ENCODE data around the gene SLC16A14. TPM values are rescaled to one million over a fixed set of nuclear protein-coding genes. Genes with fewer than 3 reads are reported as not detected.
A peak's percentile ranks its signal among the peaks of the same experiment; 100 is the strongest.

Gene SLC16A14
- total RNA-seq, 2 experiments from 2014 or later: 0.40 to 0.55 TPM

DNA sequence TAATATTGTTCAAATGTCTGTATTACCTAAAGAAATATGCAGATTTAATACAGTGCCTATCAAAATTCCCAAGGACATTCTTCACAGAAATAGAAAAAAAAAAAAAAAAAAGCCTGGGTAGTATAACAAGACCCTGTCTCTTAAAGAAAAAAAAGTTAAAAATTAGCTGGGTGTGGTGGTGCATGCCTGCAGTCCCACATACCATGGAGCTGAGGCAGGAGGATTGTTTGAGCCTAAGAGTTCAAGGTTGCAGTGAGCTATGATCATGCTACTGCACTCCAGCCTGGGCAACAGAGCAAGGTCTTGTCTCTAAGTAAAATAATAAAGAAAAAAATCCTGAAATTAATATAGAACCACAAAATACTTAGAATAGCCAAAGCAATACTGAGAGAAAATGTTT is 51.9 kb downstream of the SLC16A14 start:
- DNase-seq: no peak
- POLR2A ChIA-PET: no interaction called here
- H3K36me3 Mint-ChIP-seq (ENCODE audit: low read depth): no peaks in the 10 kb centered on the region
- no peaks in the 10 kb centered on the region for H3K9me3 Mint-ChIP-seq
- H3K27me3 Mint-ChIP-seq: no peaks in the 10 kb centered on the region
- H3K4me1 Mint-ChIP-seq: no peaks in the 10 kb centered on the region
- CTCF ChIA-PET: interaction anchor here (0.7 to 1.0 kb wide), 4 partner anchors 9 to 1325 kb away, joined by 3 to 5 read pairs (median 3); no protein-coding TSS in a partner anchor
- H3K27ac Mint-ChIP-seq: no peak overlapping the region
- no peak overlapping the region for H3K4me3 Mint-ChIP-seq

- no peak for DNase-seq
- POLR2A ChIA-PET: interaction anchor here (0.6 kb wide), 1 partner anchor 659 kb away, joined by 3 read pairs; no protein-coding TSS in a partner anchor
- no peaks in the 10 kb centered on the region for H3K36me3 Mint-ChIP-seq (ENCODE audit: low read depth)
- H3K27me3 Mint-ChIP-seq: no peaks in the 10 kb centered on the region
- H3K9me3 Mint-ChIP-seq: no peaks in the 10 kb centered on the region
- peaks cover 7% of the 10 kb centered on the region for H3K4me1 Mint-ChIP-seq
- H3K4me3 Mint-ChIP-seq: no peak overlapping the region
- CTCF ChIA-PET: interaction anchor here (0.9 to 2.0 kb wide), 6 partner anchors 10 to 211 kb away, joined by 3 to 9 read pairs (median 4); no protein-coding TSS in a partner anchor
- no peak overlapping the region for H3K27ac Mint-ChIP-seq
Measured at GRCh38 chr2:230012267-230012884, 56.3 kb downstream of the SLC16A14 start.

DNA sequence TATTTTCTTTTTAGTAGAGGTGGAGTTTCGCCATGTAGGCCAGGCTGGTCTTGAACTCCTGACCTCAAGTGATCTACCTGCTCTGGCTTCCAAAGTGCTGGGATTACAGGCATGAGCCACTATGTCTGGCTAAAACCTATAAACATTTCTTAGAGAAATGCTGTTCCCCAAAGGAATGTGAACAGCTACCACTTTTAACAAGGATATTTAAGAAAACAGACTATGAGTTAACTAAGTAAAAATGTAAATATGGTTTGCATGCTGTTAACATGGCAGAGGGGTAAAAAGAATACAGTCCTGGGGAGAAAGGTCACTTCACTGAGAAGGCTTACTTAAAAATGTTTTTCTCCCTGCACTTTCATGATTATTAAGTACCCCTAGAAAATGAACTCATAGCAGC is 57.1 kb downstream of the SLC16A14 start:
- POLR2A ChIA-PET: no interaction called here
- Mint-ChIP-seq H3K36me3 (ENCODE audit: low read depth) (no peaks in the 10 kb centered on the region), H3K4me3 (no peak overlapping the region), H3K27ac (no peak overlapping the region), H3K4me1 (peaks cover 7% of the 10 kb centered on the region), H3K27me3 (no peaks in the 10 kb centered on the region), H3K9me3 (no peaks in the 10 kb centered on the region)
- DNase-seq: no peak
- CTCF ChIA-PET: interaction anchor here (1.1 to 2.0 kb wide), 2 partner anchors 11 to 21 kb away, joined by 3 to 5 read pairs; no protein-coding TSS in a partner anchor

DNA sequence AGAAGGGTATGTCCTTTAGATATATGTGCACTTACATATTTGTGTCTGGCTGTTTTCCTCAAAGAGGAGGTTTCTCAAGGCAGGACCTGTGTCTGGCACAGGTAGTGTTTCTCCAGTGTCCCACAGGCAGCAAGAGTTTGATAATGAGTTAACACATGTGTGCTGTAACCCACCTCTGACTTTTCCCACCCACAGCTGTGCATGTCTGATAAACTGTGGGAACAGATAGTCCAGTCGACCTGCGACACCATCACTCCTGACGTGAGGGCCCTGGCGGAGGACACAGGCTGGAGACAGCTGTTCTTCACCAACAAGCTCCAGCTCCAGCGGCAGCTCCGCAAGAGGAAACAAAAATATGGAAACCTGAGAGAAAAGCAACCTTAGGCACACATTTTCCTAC is 58.2 kb downstream of the SLC16A14 start:
- no peak for DNase-seq
- Mint-ChIP-seq H3K9me3 (no peaks in the 10 kb centered on the region), H3K4me3 (no peak overlapping the region), H3K27ac (no peak overlapping the region), H3K36me3 (ENCODE audit: low read depth) (no peaks in the 10 kb centered on the region), H3K27me3 (no peaks in the 10 kb centered on the region), H3K4me1 (peaks cover 7% of the 10 kb centered on the region)
- POLR2A ChIA-PET: no interaction called here
- CTCF ChIA-PET: interaction anchor here (1.1 to 3.3 kb wide), 3 partner anchors 12 to 148 kb away, joined by 3 to 41 read pairs (median 5); no protein-coding TSS in a partner anchor

DNA sequence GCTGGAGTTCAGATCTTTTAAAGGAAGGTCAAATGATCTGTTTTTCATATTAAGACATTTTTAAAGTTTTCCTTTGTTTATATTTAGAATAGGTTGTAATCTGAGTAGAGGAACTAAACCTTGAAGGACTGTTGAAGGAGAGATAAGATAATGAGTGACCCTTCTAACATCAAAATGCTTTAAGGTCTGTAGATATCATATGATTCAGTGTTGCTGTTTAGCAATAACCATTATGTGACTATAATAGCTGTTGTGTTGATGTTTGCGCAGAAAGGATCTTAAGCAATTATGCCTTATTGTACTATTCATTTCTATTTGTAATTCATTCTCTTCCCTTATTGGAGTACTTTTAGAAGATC is 60.0 kb downstream of the SLC16A14 start:
- H3K27ac Mint-ChIP-seq: no peak overlapping the region
- H3K4me1 Mint-ChIP-seq: peaks cover 7% of the 10 kb centered on the region
- no peaks in the 10 kb centered on the region for H3K36me3 Mint-ChIP-seq (ENCODE audit: low read depth)
- H3K27me3 Mint-ChIP-seq: no peaks in the 10 kb centered on the region
- no peak overlapping the region for H3K4me3 Mint-ChIP-seq
- ChIA-PET POLR2A (no interaction called here), CTCF (interaction anchor here (0.6 to 5.3 kb wide), 17 partner anchors 8 to 670 kb away, joined by 3 to 41 read pairs (median 4); partner anchors contain the start of gene SLC16A14)
- DNase-seq: no peak
- H3K9me3 Mint-ChIP-seq: no peaks in the 10 kb centered on the region

DNA sequence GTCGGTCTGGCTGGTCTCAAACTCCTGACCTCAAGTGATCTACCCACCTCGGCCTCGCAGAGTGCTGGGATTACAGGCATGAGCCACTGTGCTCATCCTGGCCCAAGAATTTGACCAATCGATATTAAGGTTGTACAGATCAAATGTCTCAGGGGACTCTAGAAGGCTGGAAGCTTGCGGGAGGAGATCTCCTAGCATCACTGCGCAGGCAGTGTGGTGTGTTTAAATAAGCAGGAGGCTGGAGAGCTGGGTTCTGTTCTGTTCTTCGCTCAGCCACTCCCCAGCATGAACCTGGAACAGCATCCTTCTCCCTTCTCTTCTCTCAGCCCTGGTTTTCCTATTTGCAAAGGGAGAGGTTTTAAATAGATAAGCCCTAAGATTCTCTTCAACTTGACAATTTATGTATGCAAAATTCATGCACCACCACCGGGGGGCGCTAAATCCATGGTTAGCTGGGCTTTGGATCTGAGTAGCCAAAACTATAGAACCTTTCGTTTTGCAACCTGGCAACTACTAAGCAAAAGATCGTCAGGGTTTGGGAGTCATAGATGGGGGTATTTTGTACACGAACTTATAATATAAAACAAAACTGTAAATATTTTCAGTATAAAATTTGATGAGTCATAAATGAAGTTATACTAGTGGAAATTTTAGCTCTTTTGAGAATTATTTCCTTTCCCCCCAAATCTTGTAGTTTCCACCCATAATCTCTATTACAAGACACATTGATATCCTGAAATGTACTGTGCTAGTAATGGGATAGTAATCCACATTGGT is 60.6 kb downstream of the SLC16A14 start:
- POLR2A ChIA-PET: no interaction called here
- peak; percentile 83 for DNase-seq
- no peaks in the 10 kb centered on the region for H3K27me3 Mint-ChIP-seq
- CTCF ChIA-PET: interaction anchor here (0.6 to 5.3 kb wide), 18 partner anchors 9 to 671 kb away, joined by 3 to 41 read pairs (median 4); partner anchors contain the start of gene SLC16A14
- no peaks in the 10 kb centered on the region for H3K9me3 Mint-ChIP-seq
- no peaks in the 10 kb centered on the region for H3K36me3 Mint-ChIP-seq (ENCODE audit: low read depth)
- H3K27ac Mint-ChIP-seq: no peak overlapping the region
- H3K4me3 Mint-ChIP-seq: no peak overlapping the region
- peaks cover 7% of the 10 kb centered on the region for H3K4me1 Mint-ChIP-seq

DNA sequence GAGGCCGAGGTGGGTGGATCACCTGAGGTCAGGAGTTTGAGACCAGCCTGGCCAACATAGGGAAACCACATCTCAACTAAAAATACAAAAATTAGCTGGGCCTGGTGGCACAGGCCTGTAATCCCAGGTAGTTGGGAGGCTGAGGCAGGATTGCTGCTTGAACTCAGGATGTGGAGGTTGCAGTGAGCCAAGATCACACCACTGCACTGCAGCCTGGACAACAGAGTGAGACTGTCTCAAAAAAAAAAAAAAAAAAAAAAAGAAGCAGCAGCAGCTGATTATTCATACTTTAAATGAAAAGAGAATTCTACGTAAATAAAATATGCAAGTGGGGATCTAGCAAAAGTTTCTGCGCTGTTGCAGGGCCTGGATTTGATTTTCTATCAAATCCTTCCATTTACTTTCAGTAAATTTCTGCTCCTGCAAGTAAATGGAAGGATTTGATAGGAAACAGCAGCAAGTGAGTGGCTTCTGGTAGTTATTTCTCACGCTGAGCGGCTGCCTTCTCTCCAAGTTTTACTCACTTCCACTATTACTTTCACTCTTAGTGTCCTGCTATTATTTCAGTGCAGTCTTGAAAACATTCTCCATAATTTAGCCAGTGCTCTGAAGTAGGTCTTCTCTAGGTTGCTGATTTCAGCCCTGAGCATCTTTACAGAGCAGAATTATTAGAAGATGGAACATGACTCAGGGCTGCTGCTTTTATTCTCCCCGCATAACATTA is 68.4 kb downstream of the SLC16A14 start:
- POLR2A ChIA-PET: no interaction called here
- Mint-ChIP-seq H3K4me1 (peaks cover 10% of the 10 kb centered on the region), H3K36me3 (ENCODE audit: low read depth) (no peaks in the 10 kb centered on the region), H3K4me3 (no peak overlapping the region), H3K9me3 (no peaks in the 10 kb centered on the region), H3K27me3 (no peaks in the 10 kb centered on the region), H3K27ac (no peak overlapping the region)
- DNase-seq: no peak
- CTCF ChIA-PET: interaction anchor here (0.7 kb wide), 1 partner anchor 73 kb away, joined by 3 read pairs; no protein-coding TSS in a partner anchor

- Mint-ChIP-seq H3K27me3 (no peaks in the 10 kb centered on the region), H3K9me3 (no peaks in the 10 kb centered on the region), H3K27ac (no peak overlapping the region), H3K36me3 (ENCODE audit: low read depth) (no peaks in the 10 kb centered on the region), H3K4me3 (no peak overlapping the region), H3K4me1 (peaks cover 10% of the 10 kb centered on the region)
- CTCF ChIA-PET: no interaction called here
- DNase-seq: no peak
- POLR2A ChIA-PET: no interaction called here
Measured at GRCh38 chr2:229997565-229997964, 71.2 kb downstream of the SLC16A14 start.

DNA sequence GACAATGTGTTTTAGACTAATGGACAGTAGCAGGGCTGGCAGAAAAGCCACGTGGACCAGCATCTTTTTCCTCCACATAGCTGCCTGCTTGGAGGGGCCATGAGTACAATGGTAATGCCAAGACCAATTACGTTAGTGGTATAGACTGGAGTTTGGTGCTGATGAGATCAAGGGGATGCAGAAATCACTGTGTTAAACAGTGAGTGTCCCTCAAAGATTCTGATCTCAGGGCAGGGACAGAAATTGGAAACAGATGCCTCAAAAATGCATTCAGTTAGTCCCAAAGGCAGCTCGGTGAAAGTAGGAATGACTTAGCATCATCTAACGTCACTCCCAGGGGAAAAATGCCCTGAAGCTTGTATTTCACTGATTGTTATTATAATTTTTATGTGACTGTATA is 72.4 kb downstream of the SLC16A14 start:
- DNase-seq: no peak
- ChIA-PET CTCF (interaction anchor here (0.9 kb wide), 1 partner anchor 12 kb away, joined by 4 read pairs; no protein-coding TSS in a partner anchor), POLR2A (no interaction called here)
- Mint-ChIP-seq H3K27me3 (no peaks in the 10 kb centered on the region), H3K27ac (no peak overlapping the region), H3K4me3 (no peak overlapping the region), H3K9me3 (no peaks in the 10 kb centered on the region), H3K4me1 (peaks cover 10% of the 10 kb centered on the region), H3K36me3 (ENCODE audit: low read depth) (no peaks in the 10 kb centered on the region)

DNA sequence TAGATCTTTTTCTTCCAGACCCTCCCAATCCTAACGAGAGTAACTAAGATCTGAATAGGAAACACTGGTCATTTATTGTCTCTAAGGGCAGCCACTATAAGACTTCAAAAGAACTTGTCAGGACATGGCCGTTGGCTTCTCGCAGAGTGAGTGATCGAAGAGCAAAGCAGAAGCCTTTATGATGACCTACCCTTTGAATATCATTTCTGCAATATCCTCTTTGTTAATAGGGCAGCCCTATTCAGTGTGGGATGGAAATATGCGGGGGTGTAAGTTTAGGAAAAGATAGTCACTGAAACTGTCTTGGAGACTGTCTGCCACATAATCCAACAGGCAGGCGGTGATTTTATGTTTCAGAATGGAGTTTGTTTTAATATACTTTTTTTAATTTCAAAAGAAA is 75.5 kb downstream of the SLC16A14 start:
- Mint-ChIP-seq H3K4me3 (no peak overlapping the region), H3K4me1 (no peaks in the 10 kb centered on the region), H3K36me3 (ENCODE audit: low read depth) (no peaks in the 10 kb centered on the region), H3K27me3 (no peaks in the 10 kb centered on the region), H3K9me3 (no peaks in the 10 kb centered on the region), H3K27ac (no peak overlapping the region)
- CTCF ChIA-PET: no interaction called here
- DNase-seq: no peak
- POLR2A ChIA-PET: no interaction called here

Other genes with a start within 250 kb of the SLC16A14 start
- 100 to 1,000 TPM; 224 to 229 TPM for gene TRIP12, start 146.9 kb downstream of the SLC16A14 start, total RNA-seq
- 1 to 10 TPM in 1 of 2 experiments, under 1 TPM in 1; 0.71 to 1.1 TPM for gene FBXO36, start 146.4 kb downstream of the SLC16A14 start, total RNA-seq
- gene SP110, start 151.1 kb upstream of the SLC16A14 start, total RNA-seq: 100 to 1,000 TPM; 125 to 128 TPM
- gene SP140, start 156.8 kb upstream of the SLC16A14 start, total RNA-seq: 100 to 1,000 TPM; 132 to 137 TPM

All from activated CD4-positive, alpha-beta memory T cell treated with anti-CD3 and anti-CD28 coated beads, Interleukin-2, amount 10 ng/mL, durations not matched to agents 7 days and 5 days (primary cell).